GM19193 (cell line): ENCODE results near the gene SCNM1.

ENCODE experiments used
- POLR2A ChIP-seq: IDR thresholded peaks from 4 replicates; pipeline ENCODE4 v1.6.1; 2011; ENCODE audit not compliant: insufficient read depth, insufficient read length; ENCODE audit errors: extremely low read depth

SCNM1 gene

DNA sequence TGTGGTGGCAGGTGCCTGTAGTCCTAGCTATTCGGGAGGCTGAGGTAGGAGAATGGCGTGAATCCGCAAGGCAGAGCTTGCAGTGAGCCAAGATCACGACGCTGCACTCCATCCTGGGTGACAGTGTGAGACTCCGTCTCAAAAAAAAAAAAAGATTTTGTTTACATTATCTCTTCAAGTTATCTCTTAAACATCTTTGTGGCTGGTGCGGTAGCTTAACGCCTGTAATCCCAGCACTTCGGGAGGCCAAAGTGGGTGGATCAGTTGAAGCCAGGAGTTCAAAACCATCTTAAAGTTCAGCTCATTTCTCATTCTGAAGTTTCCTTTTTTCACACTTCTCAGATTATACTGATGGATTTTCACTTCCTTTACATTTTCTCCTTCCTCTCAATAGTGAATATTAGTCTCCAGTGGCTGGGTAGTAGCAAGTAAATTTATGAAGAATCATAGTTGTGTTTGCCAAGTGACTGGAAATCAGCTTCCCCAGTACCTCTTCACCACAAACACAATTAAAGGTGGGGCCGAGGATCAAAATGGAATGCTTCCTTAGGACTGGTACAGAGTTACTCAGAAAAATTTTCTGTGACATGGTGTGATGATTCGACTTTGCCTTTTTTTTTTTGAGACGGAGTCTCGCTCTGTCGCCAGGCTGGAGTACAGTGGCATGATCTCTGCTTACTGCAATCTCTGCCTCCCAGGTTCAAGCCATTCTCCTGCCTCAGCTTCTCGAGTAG, 46.2 kb downstream of the SCNM1 start:
- TF ChIP-seq POLR2A, result no peak

DNA sequence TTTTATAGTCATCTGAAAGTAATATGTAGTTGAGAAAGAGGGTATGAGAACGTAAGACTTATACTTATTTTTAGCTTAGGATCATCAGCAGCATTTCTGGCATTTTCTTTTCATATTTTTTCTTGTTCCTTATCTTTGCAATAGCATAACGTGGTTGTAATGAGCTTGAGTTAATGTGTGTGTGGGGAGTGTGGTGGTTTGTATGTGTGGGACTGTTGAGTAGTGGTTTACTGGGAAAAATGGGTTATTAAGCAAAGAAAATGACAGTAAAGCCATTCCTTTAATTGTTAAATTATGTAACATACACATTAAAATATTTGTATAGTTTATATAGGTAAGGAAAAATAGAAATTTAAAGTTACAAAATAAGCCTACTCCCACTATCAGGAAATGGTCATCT, 47.6 kb downstream of the SCNM1 start:
- TF ChIP-seq POLR2A, result no peak
